GM20431 (cell line): ENCODE measurements around the gene EHMT2.
"Not testable (repeated sequence)": the region's sequence is repeated elsewhere in the genome, so short reads cannot be mapped to it uniquely, and the experiment has no call there.

ENCODE experiments used
- in situ Hi-C: fragments of 300-500 bp; cut with MseI, MboI; formaldehyde crosslinking; loops from one replicate; pipeline ENCODE4 v1.15.0; 2020; ENCODE audit warnings: low sequenced_read_pairs; ENCODE audit not compliant: unreplicated experiment

The EHMT2 gene

DNA sequence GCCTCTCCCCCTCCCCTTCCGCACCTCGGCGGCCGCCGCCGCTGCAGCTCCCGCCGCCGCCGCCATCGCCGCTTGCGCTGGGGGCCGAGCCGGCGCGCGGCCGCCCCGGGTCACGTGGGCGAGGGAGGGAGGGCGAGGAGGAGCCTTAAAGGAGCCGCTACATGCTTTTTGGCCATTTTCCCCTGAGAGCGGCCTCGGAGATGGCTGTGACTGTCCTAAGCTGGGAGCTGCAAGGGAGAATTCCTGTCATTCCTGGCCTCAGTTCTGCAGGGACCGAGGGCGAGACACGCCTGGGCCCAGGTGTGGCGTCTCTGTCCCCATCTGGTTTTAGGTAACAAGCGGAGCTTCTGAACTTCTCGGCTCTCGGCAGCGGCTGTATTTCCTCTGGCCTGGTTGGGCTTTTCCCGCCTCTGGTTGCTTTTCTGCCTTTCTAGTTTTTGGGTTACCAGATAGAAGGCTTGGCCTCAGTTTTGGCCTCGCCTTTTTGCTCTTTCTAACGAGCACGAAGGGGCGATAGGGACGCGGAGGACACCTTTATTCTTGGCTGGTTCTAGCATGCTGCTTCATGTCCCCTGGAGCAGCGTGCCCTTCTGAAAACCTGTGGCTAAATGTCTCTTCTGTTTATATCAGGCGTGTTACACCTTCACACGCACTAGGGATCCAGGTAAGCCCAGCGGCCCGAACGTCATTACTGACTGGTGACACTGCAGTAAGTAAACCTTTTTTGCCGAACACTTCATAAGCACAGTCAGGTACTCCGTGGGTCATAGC lies at the start of gene EHMT2:
Gene EHMT2 (minus strand): TSS at position 87 of the 771 bp plus-strand sequence. CDS start 21 bp downstream, at position 66.
- in situ Hi-C loops: no loop called here

DNA sequence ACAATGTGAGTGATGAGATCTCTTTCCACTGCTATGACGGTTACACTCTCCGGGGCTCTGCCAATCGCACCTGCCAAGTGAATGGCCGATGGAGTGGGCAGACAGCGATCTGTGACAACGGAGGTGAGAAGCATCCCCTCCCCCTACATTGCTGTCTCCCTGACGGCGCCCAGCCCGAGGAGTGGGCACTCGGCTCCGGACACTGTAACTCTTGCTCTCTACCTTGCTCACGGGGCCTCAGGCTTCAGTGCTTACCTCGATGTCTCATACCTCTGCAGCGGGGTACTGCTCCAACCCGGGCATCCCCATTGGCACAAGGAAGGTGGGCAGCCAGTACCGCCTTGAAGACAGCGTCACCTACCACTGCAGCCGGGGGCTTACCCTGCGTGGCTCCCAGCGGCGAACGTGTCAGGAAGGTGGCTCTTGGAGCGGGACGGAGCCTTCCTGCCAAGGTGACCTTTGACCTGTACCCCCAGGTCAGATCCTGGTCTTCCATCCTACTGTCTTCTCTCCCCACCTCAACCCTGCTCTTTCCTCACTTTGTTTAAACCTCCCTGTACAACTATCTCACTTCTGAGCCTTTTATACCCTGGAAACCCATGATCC lies 49.7 kb upstream of the EHMT2 start:
- in situ Hi-C loops: no loop called here

DNA sequence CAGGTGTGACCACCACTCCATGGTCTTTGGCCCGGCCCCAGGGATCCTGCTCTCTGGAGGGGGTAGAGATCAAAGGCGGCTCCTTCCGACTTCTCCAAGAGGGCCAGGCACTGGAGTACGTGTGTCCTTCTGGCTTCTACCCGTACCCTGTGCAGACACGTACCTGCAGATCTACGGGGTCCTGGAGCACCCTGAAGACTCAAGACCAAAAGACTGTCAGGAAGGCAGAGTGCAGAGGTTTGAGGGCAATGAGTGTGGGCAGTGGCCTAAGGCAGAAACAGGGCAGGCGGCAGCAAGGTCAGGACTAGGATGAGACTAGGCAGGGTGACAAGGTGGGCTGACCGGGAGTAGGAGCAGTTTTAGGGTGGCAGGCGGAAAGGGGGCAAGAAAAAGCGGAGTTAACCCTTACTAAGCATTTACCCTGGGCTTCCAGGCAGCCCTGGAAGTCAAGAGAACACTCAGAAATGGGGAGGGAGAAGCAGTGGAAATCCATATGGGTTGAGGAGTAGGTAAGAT lies 48.9 kb upstream of the EHMT2 start:
- in situ Hi-C loops: no loop called here

DNA sequence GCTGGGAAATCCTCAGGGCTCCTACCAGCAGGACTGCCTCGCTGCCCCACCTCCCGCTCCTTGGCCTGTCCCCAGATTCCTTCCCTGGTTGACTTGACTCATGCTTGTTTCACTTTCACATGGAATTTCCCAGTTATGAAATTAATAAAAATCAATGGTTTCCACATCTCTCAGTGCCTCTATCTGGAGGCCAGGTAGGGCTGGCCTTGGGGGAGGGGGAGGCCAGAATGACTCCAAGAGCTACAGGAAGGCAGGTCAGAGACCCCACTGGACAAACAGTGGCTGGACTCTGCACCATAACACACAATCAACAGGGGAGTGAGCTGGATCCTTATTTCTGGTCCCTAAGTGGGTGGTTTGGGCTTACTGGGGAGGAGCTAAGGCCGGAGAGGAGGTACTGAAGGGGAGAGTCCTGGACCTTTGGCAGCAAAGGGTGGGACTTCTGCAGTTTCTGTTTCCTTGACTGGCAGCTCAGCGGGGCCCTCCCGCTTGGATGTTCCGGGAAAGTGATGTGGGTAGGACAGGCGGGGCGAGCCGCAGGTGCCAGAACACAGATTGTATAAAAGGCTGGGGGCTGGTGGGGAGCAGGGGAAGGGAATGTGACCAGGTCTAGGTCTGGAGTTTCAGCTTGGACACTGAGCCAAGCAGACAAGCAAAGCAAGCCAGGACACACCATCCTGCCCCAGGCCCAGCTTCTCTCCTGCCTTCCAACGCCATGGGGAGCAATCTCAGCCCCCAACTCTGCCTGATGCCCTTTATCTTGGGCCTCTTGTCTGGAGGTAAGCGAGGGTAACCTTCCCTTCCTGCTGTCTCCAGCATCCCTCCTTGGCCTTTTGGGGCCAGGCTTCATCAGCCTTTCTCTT lies 48.2 kb upstream of the EHMT2 start, which contains the start of gene CFB:
Gene CFB (plus strand): TSS at position 589 of the 863 bp plus-strand sequence. CDS start 127 bp downstream, at position 716.
- in situ Hi-C loops: no loop called here

DNA sequence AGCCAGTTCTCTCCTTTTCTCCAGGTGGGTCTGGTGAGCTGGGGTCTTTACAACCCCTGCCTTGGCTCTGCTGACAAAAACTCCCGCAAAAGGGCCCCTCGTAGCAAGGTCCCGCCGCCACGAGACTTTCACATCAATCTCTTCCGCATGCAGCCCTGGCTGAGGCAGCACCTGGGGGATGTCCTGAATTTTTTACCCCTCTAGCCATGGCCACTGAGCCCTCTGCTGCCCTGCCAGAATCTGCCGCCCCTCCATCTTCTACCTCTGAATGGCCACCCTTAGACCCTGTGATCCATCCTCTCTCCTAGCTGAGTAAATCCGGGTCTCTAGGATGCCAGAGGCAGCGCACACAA lies 47.6 kb upstream of the EHMT2 start:
- in situ Hi-C loops: no loop called here

DNA sequence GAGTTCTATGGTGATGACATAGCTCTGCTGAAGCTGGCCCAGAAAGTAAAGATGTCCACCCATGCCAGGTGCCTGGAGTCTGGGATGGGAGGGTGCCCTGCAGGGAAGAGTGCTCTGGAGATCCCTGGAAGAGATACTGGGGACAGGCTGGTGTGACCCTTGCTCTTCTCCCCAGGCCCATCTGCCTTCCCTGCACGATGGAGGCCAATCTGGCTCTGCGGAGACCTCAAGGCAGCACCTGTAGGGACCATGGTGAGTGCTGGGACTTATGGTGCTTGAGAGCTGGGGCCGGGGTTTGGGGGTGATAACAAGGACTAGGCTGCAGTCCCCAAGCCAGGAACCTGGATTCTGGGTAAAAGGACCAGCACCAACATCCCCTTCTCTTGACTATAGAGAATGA lies 46.2 kb upstream of the EHMT2 start:
- in situ Hi-C loops: no loop called here

DNA sequence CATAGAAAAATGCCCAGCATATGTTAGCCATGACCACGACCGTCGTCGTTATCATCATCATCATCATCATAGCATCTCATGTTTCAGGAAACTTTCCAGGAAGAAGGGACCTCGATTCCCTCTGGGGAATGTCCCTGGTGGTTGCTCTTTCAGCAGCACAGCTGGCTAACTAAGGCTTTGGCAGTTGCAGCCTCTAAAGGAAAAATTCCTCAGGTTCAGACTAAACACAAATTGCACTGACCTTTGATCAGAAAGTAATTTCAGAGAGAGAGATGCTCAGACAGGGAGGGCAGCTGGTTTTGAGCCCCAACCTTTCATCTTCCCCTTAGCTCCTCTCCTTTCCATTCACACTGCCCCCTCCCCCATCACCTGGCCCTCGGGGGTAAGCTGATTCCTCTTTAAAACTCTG lies 42.8 kb upstream of the EHMT2 start:
- in situ Hi-C loops: no loop called here

DNA sequence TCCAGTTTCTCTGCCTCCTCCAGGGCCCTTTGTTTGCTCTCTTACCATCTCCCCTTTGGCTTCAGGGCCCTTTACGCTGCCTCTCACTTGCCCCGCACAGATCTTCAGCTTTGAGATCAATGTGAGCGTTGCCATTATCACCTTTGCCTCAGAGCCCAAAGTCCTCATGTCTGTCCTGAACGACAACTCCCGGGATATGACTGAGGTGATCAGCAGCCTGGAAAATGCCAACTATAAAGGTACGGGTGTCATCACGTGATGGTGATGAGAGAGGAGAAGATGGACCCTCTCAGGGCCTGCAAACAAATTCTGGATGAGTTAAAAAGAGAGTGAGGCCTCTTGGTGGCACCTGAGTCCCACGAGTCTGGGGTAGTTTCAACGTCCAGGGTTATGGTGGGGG lies 38.3 kb upstream of the EHMT2 start:
- in situ Hi-C loops: no loop called here

DNA sequence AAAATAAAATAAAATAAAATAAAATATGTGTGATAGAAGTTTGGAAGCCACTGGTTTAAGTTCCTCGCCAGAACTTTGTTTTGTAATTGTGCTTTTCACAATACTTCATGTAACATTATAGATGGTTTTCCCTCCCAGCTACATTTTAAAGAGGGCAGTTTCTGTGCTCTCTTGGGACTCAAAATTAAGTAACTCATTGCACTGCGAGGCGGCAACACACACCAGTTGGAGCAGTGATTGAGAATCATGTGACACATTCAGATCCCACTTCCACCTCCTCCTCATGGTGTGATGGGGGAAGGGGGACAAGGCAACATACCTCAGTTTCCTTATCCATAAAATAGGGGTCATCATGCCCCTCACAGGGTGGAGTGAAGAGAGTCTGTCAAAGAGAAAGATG lies 37.5 kb upstream of the EHMT2 start:
- in situ Hi-C loops: no loop called here

DNA sequence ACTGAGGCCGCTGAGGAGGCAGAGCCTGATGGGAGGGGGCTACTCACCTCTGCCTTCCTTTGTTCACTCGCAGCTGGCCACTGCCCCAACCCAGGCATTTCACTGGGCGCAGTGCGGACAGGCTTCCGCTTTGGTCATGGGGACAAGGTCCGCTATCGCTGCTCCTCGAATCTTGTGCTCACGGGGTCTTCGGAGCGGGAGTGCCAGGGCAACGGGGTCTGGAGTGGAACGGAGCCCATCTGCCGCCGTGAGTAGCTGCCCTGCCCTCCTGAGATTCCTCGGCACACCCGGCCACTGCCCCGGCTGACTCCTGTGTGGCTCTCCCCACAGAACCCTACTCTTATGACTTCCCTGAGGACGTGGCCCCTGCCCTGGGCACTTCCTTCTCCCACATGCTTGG lies 36.0 kb upstream of the EHMT2 start:
- in situ Hi-C loops: no loop called here

DNA sequence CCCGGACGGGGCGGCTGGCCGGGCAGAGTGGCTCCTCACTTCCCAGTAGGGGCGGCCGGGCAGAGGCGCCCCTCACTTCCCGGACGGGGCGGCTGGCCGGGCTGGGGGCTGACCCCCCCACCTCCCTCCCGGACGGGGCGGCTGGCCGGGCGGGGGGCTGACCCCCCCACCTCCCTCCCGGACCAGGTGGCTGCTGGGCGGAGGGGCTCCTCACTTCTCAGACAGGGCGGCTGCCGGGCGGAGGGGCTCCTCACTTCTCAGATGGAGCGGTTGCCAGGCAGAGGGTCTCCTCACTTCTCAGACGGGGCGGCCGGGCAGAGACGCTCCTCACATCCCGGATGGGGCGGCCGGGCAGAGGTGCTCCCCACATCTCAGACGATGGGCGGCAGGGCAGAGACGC lies 34.6 kb upstream of the EHMT2 start:
- in situ Hi-C loops: not testable (repeated sequence)

DNA sequence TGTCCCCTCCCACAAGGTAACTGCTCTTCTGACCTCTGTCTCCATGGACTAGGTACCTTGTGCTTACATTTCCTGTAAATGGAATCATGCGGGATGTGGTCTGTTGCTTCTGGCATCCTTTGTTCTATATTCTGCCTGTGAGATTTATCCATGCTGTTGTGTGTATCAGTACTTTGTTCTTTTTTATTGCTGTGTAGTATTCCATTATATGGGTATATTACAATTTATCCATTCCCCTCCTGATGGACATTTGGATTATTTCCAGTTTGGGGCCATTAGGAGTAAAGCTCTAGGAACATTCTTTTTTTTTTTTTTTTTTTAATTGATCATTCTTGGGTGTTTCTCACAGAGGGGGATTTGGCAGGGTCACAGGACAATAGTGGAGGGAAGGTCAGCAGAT lies 33.5 kb upstream of the EHMT2 start:
- in situ Hi-C loops: no loop called here

DNA sequence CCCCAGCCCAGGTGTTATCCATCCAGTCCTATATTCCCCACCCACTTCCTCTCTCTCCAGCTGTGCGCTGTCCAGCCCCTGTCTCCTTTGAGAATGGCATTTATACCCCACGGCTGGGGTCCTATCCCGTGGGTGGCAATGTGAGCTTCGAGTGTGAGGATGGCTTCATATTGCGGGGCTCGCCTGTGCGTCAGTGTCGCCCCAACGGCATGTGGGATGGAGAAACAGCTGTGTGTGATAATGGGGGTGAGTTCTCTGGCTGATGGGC lies 31.1 kb upstream of the EHMT2 start:
- in situ Hi-C loops: no loop called here

DNA sequence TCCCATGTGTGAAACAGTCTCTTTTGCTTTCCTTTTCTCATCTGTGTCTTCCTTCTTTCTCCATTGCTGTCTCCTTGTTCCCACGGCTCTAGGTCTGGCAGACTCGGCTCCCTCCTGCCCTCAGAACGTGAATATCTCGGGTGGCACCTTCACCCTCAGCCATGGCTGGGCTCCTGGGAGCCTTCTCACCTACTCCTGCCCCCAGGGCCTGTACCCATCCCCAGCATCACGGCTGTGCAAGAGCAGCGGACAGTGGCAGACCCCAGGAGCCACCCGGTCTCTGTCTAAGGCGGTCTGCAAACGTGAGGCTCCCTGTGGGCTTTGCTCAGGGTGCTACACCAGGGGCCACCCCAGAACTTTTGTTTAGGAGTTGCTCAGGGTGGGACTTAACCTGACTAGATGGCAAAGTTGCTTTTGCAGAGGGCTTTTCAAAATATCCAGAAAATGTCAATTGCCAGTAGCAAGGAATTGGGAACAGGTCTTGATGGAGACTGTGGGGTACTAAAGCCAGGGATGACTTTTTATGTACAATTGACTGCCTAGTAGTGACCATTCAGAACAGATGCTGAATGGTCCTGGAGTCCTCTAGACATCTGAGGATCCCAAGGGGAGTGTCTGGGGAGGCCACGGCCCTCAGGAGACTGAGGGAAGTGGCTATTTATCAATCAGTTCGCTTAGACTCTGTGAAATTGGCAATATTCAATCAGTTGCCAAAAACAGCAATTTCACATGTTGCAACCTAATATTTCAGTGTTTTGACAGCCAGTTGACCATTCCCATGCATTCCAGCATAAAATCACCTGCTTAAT lies 30.6 kb upstream of the EHMT2 start:
- in situ Hi-C loops: no loop called here

DNA sequence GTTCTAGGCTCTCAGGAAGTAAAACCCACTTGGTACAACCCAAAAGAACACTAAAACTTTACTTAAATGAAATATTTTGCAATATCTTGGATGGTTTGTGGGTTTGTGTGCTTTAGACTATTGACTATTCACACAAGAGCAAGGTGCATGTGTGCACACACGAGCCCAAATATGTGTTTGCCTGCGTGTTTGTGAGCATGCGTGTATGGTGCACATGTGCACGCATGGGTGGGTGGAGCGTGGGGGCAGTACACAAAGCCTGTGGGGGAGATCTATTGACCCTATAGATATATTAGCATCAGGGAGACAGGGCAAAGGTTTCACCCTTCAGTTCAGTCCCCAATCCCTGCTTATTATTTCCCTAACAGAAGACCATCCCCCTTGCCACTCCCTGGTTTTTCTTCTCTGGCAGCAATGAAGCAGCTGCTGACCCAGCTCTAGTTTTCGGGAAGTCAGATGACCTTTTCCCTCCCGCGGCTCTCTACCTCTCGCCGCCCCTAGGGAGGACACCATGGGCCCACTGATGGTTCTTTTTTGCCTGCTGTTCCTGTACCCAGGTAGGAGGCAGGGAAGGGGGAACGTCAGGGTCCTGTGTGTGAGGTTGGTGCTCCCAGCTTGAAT lies 29.9 kb upstream of the EHMT2 start, which contains the start of gene C2:
Gene C2 (plus strand): TSS at position 476 of the 621 bp plus-strand sequence. CDS start 36 bp downstream, at position 512.
- in situ Hi-C loops: no loop called here

DNA sequence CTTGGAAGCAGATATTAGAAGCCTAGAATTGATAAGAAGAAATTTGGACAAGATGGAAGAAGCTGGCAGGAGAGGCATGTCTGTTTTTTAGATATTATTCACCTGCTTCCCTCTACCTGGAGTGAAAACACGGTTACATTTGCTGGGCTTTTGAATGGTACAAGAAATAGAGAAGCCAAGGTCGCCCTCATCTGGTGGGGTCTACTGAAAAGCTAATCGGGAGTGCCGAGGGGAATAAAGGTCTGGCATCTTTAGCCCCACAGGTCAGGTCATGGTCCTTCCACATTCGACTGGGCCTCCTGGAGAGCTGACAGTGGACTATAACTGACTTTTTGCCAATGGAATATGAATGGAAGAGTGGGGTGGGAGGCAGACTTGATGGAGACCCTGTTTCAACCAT lies 25.4 kb upstream of the EHMT2 start:
- in situ Hi-C loops: no loop called here

DNA sequence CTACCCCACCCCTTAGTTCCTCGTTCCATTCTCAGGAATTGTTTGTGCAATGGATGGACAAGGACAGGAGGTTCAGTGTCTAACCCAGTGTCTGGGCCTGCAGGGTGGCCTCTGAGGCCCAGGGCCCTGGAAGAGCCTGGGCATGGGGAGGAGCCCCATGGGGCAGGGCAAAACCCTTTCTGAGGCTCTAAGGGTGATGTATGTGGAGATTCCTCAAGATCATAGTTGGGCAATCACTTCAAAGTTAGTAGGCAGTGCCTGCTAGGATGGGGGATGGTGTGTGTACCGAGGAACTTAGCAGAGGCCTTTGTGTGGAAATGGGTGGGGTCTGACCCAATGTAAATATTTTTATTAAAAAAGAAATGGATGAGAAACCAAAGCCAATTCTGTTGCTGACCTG lies 23.3 kb upstream of the EHMT2 start:
- in situ Hi-C loops: no loop called here

DNA sequence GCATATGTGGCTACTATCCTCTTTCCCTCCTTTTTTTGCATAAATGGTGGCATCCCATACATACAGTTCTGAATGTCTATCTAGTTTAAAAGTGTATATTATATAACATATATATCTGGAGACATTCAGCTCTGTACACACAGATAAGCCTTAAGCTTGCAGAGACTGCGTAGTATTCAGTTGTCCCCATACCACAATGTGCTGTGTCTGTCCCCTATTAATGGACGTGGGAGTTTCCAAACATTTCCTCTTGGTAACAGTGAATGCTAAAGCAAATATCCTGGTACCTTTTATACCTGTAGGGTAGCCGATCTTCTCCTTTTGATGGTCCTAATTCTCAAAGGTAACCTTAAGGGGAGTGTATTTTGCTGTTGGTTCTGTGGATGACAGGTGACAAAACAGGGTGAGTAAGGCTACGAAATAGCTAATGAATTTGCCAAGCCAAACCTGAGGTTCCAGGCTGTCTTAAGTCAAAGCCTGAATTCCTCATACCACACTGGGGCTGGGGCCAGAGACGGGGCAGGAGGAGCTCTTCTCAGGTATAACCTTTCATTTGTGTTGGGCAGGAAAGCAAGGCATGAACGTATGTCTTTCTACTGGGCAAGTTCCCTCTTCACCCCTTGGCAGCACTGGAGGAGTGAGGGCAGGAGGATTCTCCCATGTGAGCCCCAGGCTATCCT lies 22.3 kb upstream of the EHMT2 start:
- in situ Hi-C loops: no loop called here

DNA sequence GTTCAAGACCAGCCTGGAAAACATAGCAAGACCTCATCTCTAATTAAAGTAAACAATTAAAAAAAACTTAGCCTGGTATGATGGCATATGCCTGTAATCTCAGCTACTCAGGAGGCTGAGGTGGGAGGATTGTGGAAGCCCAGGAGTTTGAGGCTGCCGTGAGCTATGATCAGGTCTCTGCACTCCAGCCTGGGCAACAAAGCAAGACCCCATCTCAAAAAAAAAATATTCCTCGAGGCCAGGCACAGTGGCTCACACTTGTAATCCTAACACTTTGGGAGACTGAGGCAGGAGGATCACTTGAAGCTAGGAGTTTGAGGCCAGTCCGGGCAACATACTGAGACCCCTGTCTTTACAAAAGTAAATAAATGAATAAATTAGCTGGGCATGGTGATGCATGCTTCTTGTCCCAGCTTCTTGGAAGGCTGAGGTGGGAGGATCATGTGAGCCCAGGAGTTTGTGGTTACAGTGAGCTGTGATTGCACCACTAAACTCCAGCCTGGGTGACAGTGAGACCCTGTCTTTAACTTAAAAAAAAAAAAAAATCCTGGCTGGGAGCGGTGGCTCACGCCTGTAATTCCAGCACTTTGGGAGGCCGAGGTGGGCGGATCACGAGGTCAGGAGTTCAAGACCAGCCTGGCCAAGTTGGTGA lies 20.7 kb upstream of the EHMT2 start:
- in situ Hi-C loops: no loop called here
